Measurements from ENCODE around the gene CFAP46.

DNA sequence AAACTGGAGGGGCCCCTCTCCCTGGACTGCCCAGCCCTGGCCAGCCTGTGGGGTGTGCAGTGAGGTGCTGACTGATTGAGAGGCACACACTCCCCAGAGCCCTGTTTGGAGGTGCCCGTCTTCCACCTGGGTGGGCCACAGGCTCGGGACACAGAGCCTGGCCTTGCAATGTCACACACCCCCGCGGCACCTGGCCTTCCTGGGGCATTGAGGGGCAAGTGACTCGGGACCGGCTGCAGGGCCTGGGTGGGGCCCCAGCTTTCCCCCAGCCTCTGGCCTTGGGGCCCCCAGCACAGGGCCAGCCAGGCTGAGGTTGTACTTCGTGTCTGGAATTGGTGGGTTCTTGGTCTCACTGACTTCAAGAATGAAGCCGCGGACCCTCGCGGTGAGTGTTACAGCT lies 142.5 kb downstream of the CFAP46 start:
- TF ChIP-seq EZH2phosphoT487 (IDR thresholded peaks at IDR 0.05; ENCODE audit: insufficient read depth, low read depth) (no peak), EZH2 (IDR thresholded peaks at IDR 0.05; ENCODE audit: insufficient read depth, poor library complexity, severe bottlenecking) (no peak)

All from GM23248 (cell line).